ENCODE measurements around the gene MSI2. TPM values are rescaled to one million over a fixed set of nuclear protein-coding genes. Genes with fewer than 3 reads are reported as not detected.
A peak's percentile ranks its signal among the peaks of the same experiment; 100 is the strongest.

MSI2 gene
- total and polyA plus RNA-seq, 2 donors, result 25.3 to 52.5 TPM

- no peaks in the 10 kb centered on the region for H3K9me3 ChIP-seq (ENCODE audit: control insufficient read depth in 2 of 2, insufficient read depth in 1 of 2, low read length in 1 of 2)
- no peak overlapping the region for H3K4me3 ChIP-seq (ENCODE audit: low read length in 2 of 2)
- peak overlapping the region in 1 of 2 donors; percentile 85 for H3K27ac ChIP-seq (ENCODE audit: low read depth in 1 of 2, low read length in 1 of 2)
- no peak for DNase-seq (ENCODE audit: low read depth in 6 of 9, low spot score in 9 of 9)
- WGBS, result 85% methylated on average over 4 of the region's 4 CpGs
- peaks cover 57 to 94% of the 10 kb centered on the region in 2 donors for H3K4me1 ChIP-seq (ENCODE audit: control insufficient read depth in 2 of 2, insufficient read depth in 2 of 2, low read length in 2 of 2)
- no peaks in the 10 kb centered on the region for H3K27me3 ChIP-seq (ENCODE audit: control insufficient read depth in 2 of 2, insufficient read depth in 1 of 2, low read length in 1 of 2)
- H3K36me3 ChIP-seq (ENCODE audit: control insufficient read depth in 2 of 2, insufficient read depth in 2 of 2, low read length in 1 of 2), result peaks cover 0 to 17% of the 10 kb centered on the region in 2 donors
Measured at GRCh38 chr17:57436565-57436964, 180.2 kb downstream of the MSI2 start.

- Histone ChIP-seq H3K27me3 (ENCODE audit: control insufficient read depth in 2 of 2, insufficient read depth in 1 of 2, low read length in 1 of 2) (no peaks in the 10 kb centered on the region), H3K4me3 (ENCODE audit: low read length in 2 of 2) (no peak overlapping the region), H3K27ac (ENCODE audit: low read depth in 1 of 2, low read length in 1 of 2) (peak overlapping the region; percentile 85 to 86), H3K4me1 (ENCODE audit: control insufficient read depth in 2 of 2, insufficient read depth in 2 of 2, low read length in 2 of 2) (peaks cover 69 to 94% of the 10 kb centered on the region in 2 donors), H3K9me3 (ENCODE audit: control insufficient read depth in 2 of 2, insufficient read depth in 1 of 2, low read length in 1 of 2) (peaks cover 0 to 3% of the 10 kb centered on the region in 2 donors), H3K36me3 (ENCODE audit: control insufficient read depth in 2 of 2, insufficient read depth in 2 of 2, low read length in 1 of 2) (peaks cover under 1 to 11% of the 10 kb centered on the region in 2 donors)
- 8% methylated on average over 9 of the region's 9 CpGs for WGBS
- peak in 3 of 9 donors; percentile 58 to 78 (median 64) for DNase-seq (ENCODE audit: low read depth in 6 of 9, low spot score in 9 of 9)
Measured at GRCh38 chr17:57438066-57438731, 181.9 kb downstream of the MSI2 start.

GRCh38 chr17:57439651-57440050, 183.3 kb downstream of the MSI2 start:
- no peak for DNase-seq (ENCODE audit: low read depth in 6 of 9, low spot score in 9 of 9)
- Histone ChIP-seq H3K9me3 (ENCODE audit: control insufficient read depth in 2 of 2, insufficient read depth in 1 of 2, low read length in 1 of 2) (peaks cover 1 to 13% of the 10 kb centered on the region in 2 donors), H3K27me3 (ENCODE audit: control insufficient read depth in 2 of 2, insufficient read depth in 1 of 2, low read length in 1 of 2) (no peaks in the 10 kb centered on the region), H3K4me1 (ENCODE audit: control insufficient read depth in 2 of 2, insufficient read depth in 2 of 2, low read length in 2 of 2) (peaks cover 83 to 98% of the 10 kb centered on the region in 2 donors), H3K36me3 (ENCODE audit: control insufficient read depth in 2 of 2, insufficient read depth in 2 of 2, low read length in 1 of 2) (peaks cover 5 to 9% of the 10 kb centered on the region in 2 donors), H3K27ac (ENCODE audit: low read depth in 1 of 2, low read length in 1 of 2) (peak overlapping the region; percentile 85 to 93), H3K4me3 (ENCODE audit: low read length in 2 of 2) (peak overlapping the region in 1 of 2 donors; percentile 2)
- WGBS, result 96% methylated on average over 5 of the region's 5 CpGs

GRCh38 chr17:57440522-57441269, 184.4 kb downstream of the MSI2 start:
- Histone ChIP-seq H3K27me3 (ENCODE audit: control insufficient read depth in 2 of 2, insufficient read depth in 1 of 2, low read length in 1 of 2) (no peaks in the 10 kb centered on the region), H3K36me3 (ENCODE audit: control insufficient read depth in 2 of 2, insufficient read depth in 2 of 2, low read length in 1 of 2) (peaks cover 5% of the 10 kb centered on the region in 2 donors), H3K4me3 (ENCODE audit: low read length in 2 of 2) (no peak overlapping the region), H3K4me1 (ENCODE audit: control insufficient read depth in 2 of 2, insufficient read depth in 2 of 2, low read length in 2 of 2) (peaks cover 90 to 100% of the 10 kb centered on the region in 2 donors), H3K27ac (ENCODE audit: low read depth in 1 of 2, low read length in 1 of 2) (peak overlapping the region; percentile 85 to 93), H3K9me3 (ENCODE audit: control insufficient read depth in 2 of 2, insufficient read depth in 1 of 2, low read length in 1 of 2) (peaks cover 1 to 13% of the 10 kb centered on the region in 2 donors)
- DNase-seq (ENCODE audit: low read depth in 6 of 9, low spot score in 9 of 9), result peak in 1 of 9 donors; percentile 76
- 24% methylated on average over 15 of the region's 15 CpGs for WGBS

GRCh38 chr17:57441270-57441600, 184.9 kb downstream of the MSI2 start:
- H3K4me3 ChIP-seq (ENCODE audit: low read length in 2 of 2), result no peak overlapping the region
- peak overlapping the region; percentile 85 to 93 for H3K27ac ChIP-seq (ENCODE audit: low read depth in 1 of 2, low read length in 1 of 2)
- peaks cover 1 to 13% of the 10 kb centered on the region in 2 donors for H3K9me3 ChIP-seq (ENCODE audit: control insufficient read depth in 2 of 2, insufficient read depth in 1 of 2, low read length in 1 of 2)
- H3K4me1 ChIP-seq (ENCODE audit: control insufficient read depth in 2 of 2, insufficient read depth in 2 of 2, low read length in 2 of 2), result peaks cover 91 to 100% of the 10 kb centered on the region in 2 donors
- peak in 1 of 9 donors; percentile 69 for DNase-seq (ENCODE audit: low read depth in 6 of 9, low spot score in 9 of 9)
- 19% methylated on average over 1 of the region's 1 CpG for WGBS
- no peaks in the 10 kb centered on the region for H3K27me3 ChIP-seq (ENCODE audit: control insufficient read depth in 2 of 2, insufficient read depth in 1 of 2, low read length in 1 of 2)
- H3K36me3 ChIP-seq (ENCODE audit: control insufficient read depth in 2 of 2, insufficient read depth in 2 of 2, low read length in 1 of 2), result peaks cover 4 to 5% of the 10 kb centered on the region in 2 donors

GRCh38 chr17:57442401-57442823, 186.1 kb downstream of the MSI2 start:
- Histone ChIP-seq H3K4me3 (ENCODE audit: low read length in 2 of 2) (no peak overlapping the region), H3K27me3 (ENCODE audit: control insufficient read depth in 2 of 2, insufficient read depth in 1 of 2, low read length in 1 of 2) (no peaks in the 10 kb centered on the region), H3K27ac (ENCODE audit: low read depth in 1 of 2, low read length in 1 of 2) (peak overlapping the region; percentile 93 to 97), H3K36me3 (ENCODE audit: control insufficient read depth in 2 of 2, insufficient read depth in 2 of 2, low read length in 1 of 2) (peaks cover 0 to 5% of the 10 kb centered on the region in 2 donors), H3K4me1 (ENCODE audit: control insufficient read depth in 2 of 2, insufficient read depth in 2 of 2, low read length in 2 of 2) (peaks cover 87 to 100% of the 10 kb centered on the region in 2 donors), H3K9me3 (ENCODE audit: control insufficient read depth in 2 of 2, insufficient read depth in 1 of 2, low read length in 1 of 2) (peaks cover 1 to 13% of the 10 kb centered on the region in 2 donors)
- WGBS, result 22% methylated on average over 9 of the region's 9 CpGs
- DNase-seq (ENCODE audit: low read depth in 6 of 9, low spot score in 9 of 9), result no peak

- H3K9me3 ChIP-seq (ENCODE audit: control insufficient read depth in 2 of 2, insufficient read depth in 1 of 2, low read length in 1 of 2), result peaks cover 1 to 13% of the 10 kb centered on the region in 2 donors
- peak in 4 of 9 donors; percentile 73 to 90 (median 77) for DNase-seq (ENCODE audit: low read depth in 6 of 9, low spot score in 9 of 9)
- WGBS, result 3% methylated on average over 16 of the region's 16 CpGs
- peaks cover 0 to 5% of the 10 kb centered on the region in 2 donors for H3K36me3 ChIP-seq (ENCODE audit: control insufficient read depth in 2 of 2, insufficient read depth in 2 of 2, low read length in 1 of 2)
- H3K4me1 ChIP-seq (ENCODE audit: control insufficient read depth in 2 of 2, insufficient read depth in 2 of 2, low read length in 2 of 2), result peaks cover 85 to 100% of the 10 kb centered on the region in 2 donors
- H3K4me3 ChIP-seq (ENCODE audit: low read length in 2 of 2), result peak overlapping the region in 1 of 2 donors; percentile 25
- H3K27me3 ChIP-seq (ENCODE audit: control insufficient read depth in 2 of 2, insufficient read depth in 1 of 2, low read length in 1 of 2), result no peaks in the 10 kb centered on the region
- H3K27ac ChIP-seq (ENCODE audit: low read depth in 1 of 2, low read length in 1 of 2), result peak overlapping the region; percentile 93 to 97
Measured at GRCh38 chr17:57442914-57443571, 186.7 kb downstream of the MSI2 start.

GRCh38 chr17:57443781-57444180, 187.5 kb downstream of the MSI2 start:
- no peak overlapping the region for H3K4me3 ChIP-seq (ENCODE audit: low read length in 2 of 2)
- H3K27me3 ChIP-seq (ENCODE audit: control insufficient read depth in 2 of 2, insufficient read depth in 1 of 2, low read length in 1 of 2), result no peaks in the 10 kb centered on the region
- 78% methylated on average over 5 of the region's 5 CpGs for WGBS
- H3K9me3 ChIP-seq (ENCODE audit: control insufficient read depth in 2 of 2, insufficient read depth in 1 of 2, low read length in 1 of 2), result peaks cover 1 to 13% of the 10 kb centered on the region in 2 donors
- H3K36me3 ChIP-seq (ENCODE audit: control insufficient read depth in 2 of 2, insufficient read depth in 2 of 2, low read length in 1 of 2), result peaks cover 3 to 5% of the 10 kb centered on the region in 2 donors
- no peak for DNase-seq (ENCODE audit: low read depth in 6 of 9, low spot score in 9 of 9)
- H3K27ac ChIP-seq (ENCODE audit: low read depth in 1 of 2, low read length in 1 of 2), result peak overlapping the region; percentile 93 to 97
- H3K4me1 ChIP-seq (ENCODE audit: control insufficient read depth in 2 of 2, insufficient read depth in 2 of 2, low read length in 2 of 2), result peaks cover 83 to 100% of the 10 kb centered on the region in 2 donors
